GM12891 (cell line): ENCODE measurements around the gene POMP.

Experiments
- DNase-seq: peaks from one replicate; pipeline ENCODE4 v3.0.0; 2011; ENCODE audit warnings: low spot score; ENCODE audit not compliant: insufficient read length
- FAIRE-seq: peaks from 2 replicates; lab custom pipeline; 2011; peaks lifted over from hg19 to GRCh38; lab: Jason Lieb, UNC
- PAX5 ChIP-seq: IDR thresholded peaks from 2 replicates; pipeline ENCODE4 v1.6.1; 2011; ENCODE audit warnings: low read length, moderate library complexity, mild to moderate bottlenecking; ENCODE audit not compliant: insufficient read depth, severe bottlenecking
- POLR2A ChIP-seq: IDR thresholded peaks from 2 replicates; pipeline ENCODE4 v1.6.1; 2011; ENCODE audit warnings: low read depth, low read length, control low read depth
- POLR2AphosphoS5 ChIP-seq: IDR thresholded peaks from 2 replicates; pipeline ENCODE4 v1.6.1; 2011; ENCODE audit warnings: low read depth, low read length, control low read depth
- POU2F2 ChIP-seq: IDR thresholded peaks from 2 replicates; pipeline ENCODE4 v1.6.1; 2011; ENCODE audit warnings: low read depth, mild to moderate bottlenecking, control low read depth, low read length, moderate library complexity
- SPI1 ChIP-seq: IDR thresholded peaks from 2 replicates; pipeline ENCODE4 v1.6.1; 2011; ENCODE audit warnings: low read depth, low read length, control low read depth
- TAF1 ChIP-seq: IDR thresholded peaks from 2 replicates; pipeline ENCODE4 v1.6.1; 2011; ENCODE audit warnings: low read depth, low read length, control low read depth

Gene POMP

GRCh38 chr13:28636069-28636468 lies 22.9 kb upstream of the POMP start:
- TF ChIP-seq TAF1 = no peak
- TF ChIP-seq POU2F2 = no peak
- TF ChIP-seq POLR2AphosphoS5 = no peak
- no peak for TF ChIP-seq PAX5
- TF ChIP-seq POLR2A = no peak
- TF ChIP-seq SPI1 = no peak
- DNase-seq (no peak), FAIRE-seq (no peak)

DNA sequence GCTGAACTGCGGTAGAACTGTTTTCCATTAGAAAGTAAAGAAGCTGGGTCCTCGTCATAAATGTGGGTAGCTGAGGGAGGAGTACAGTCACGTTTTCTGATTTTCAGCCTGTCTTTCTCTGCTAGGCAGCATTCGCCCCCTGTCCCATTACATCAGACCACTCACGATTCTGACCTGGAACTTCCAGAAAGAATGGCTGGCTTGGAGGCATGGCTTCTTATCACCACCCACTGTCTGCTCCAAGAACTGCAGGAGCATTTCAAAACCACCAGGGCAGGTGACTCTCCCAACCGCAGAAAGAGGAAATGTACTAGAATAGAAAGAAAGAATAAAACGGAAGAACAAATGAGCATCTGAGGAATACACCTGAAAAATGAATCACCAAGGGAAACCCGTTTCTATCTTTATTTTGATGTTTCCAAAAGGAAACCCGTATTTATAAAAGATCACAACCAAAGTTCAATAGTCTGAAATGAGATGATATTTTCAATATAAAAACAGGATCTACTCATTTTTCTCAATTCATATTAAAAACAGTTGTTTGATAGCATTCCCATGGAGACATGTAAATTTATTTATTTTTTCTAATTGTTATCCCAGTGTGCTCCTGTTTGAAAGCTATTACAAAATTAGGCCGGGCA lies 22.1 kb upstream of the POMP start:
- FAIRE-seq (peak; percentile 87), DNase-seq (no peak)
- no peak for TF ChIP-seq POLR2AphosphoS5
- TF ChIP-seq SPI1 = peak; percentile 80

- DNase-seq (no peak), FAIRE-seq (peak; percentile 52)
- TF ChIP-seq SPI1 (no peak), POU2F2 (no peak), PAX5 (no peak), POLR2A (no peak), POLR2AphosphoS5 (no peak), TAF1 (no peak)
Measured at GRCh38 chr13:28637714-28638355, 21.1 kb upstream of the POMP start.

- FAIRE-seq = peak; percentile 5
- no peak for DNase-seq
- no peak for TF ChIP-seq PAX5
Measured at GRCh38 chr13:28638756-28639155, 20.2 kb upstream of the POMP start.

GRCh38 chr13:28640861-28641599 lies 17.9 kb upstream of the POMP start:
- DNase-seq (no peak), FAIRE-seq (peak; percentile 73)
- TF ChIP-seq POLR2AphosphoS5 (no peak), TAF1 (no peak)

DNA sequence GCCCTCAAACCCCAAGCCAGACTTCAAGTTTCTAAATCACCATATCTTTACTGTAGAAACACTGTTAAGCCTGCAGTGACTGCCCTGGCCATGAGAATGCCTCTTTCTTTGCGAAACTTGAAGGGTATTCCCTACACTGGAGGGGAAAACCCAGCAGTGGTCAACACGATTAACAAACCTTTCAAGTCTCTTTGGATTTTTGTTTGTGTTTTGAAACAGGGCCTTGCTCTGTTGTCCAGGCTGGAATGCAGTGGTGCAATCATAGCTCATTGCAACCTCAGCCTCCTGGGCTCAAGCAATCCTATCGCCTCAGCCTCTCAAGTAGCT lies 17.4 kb upstream of the POMP start:
- FAIRE-seq (no peak), DNase-seq (no peak)
- TF ChIP-seq POLR2A (no peak), PAX5 (no peak), TAF1 (no peak), POLR2AphosphoS5 (no peak), POU2F2 (no peak), SPI1 (no peak)

DNA sequence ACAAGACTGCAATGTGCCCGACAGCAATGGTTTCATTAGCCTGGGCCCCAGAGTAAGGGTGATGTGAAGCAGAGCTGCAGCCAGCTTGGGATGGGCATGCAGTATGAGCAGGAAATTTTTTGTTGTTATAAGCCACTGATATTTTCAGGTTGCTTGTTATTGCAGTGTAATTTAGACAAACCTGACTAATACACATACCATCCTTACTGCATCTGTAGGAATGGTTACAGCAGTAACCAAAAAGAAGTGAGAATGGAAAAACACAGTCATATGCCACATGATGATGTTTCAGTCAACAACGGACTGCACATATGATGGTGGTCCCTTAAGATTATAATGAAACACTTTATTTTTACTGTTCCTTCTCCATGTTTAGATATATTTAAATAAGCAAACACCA lies 8.6 kb upstream of the POMP start:
- DNase-seq (no peak), FAIRE-seq (peak; percentile 40)
- no peak for TF ChIP-seq POLR2AphosphoS5
- TF ChIP-seq POU2F2 = no peak
- no peak for TF ChIP-seq TAF1
- no peak for TF ChIP-seq PAX5
- no peak for TF ChIP-seq POLR2A
- no peak for TF ChIP-seq SPI1

DNA sequence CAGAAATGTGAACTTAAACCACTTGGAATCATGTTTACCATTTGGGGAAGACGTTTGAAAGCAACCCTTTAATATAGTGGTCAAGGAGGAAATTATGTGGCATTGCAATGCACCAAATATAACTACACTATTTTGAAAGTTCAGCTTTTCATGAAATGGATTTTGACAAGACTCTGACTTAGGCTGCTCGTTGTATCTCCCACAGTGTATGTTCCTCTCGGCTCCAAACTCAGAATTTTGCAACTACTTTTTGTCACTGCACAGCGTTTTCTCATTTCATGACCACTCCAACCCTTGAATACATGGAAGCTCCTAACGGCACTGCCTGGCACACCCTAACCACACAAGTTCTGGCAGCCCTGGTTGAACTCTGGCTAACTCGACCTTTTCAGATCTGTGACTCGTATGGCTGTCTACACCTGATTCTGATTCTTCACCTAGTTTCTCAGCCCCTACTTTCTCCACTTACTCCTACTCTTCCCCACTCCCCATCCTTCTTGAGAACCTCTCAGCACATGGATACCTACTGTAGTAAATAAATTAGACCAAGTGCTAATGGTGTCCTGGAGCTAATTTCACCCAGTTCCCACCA lies 7.0 kb upstream of the POMP start:
- no peak for DNase-seq

DNA sequence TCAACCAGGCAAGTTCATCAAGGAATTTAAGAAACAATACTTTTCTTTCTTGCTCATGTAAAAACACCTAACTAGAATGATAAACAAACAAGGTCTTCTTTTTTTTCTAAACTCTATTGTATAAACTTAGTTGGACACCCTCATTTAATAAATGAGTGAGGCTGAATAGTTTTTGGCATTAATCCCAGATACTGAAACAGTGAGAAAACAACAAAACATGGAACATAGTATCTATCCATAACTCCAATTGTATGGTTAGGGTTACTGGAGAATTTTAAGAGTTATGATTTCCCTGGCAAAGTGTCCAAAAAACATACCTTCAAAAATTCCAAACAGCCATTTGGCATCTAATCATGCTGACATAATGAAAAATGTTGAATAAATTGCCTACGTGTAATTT lies 5.8 kb upstream of the POMP start:
- no peak for DNase-seq
- FAIRE-seq = no peak
- no peak for TF ChIP-seq POLR2AphosphoS5
- TF ChIP-seq SPI1 = no peak
- no peak for TF ChIP-seq POU2F2
- no peak for TF ChIP-seq TAF1

More for the DNA sequence above, 7.0 kb upstream of the POMP start:
- TF ChIP-seq SPI1 = no peak
- TF ChIP-seq POLR2A = no peak
- TF ChIP-seq POLR2AphosphoS5 = no peak
- no peak for FAIRE-seq

- no peak for FAIRE-seq
- no peak for DNase-seq
- TF ChIP-seq TAF1 = no peak
Measured at GRCh38 chr13:28654276-28654675, 4.7 kb upstream of the POMP start.

DNA sequence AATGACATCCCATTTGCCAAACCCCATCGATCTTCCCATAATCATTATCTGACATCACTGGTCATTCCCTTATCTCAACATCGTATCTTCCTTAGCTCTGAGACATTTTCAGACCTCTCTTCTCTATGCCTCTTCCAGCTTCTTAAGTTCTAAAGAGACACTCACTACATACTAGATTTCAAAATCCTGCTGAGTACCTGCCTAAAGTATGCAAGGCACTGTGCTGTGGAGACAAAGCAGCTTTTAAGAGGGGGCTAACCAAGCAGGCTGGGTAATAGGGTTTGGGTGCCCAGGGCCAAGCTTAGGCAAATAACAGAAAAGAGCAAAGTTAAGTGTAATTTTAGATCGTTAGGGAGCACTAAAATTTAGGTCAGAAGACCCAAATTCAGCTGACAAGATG lies 3.4 kb upstream of the POMP start:
- TF ChIP-seq POLR2AphosphoS5 = no peak
- TF ChIP-seq POLR2A = no peak
- TF ChIP-seq POU2F2 = no peak
- TF ChIP-seq SPI1 = no peak
- no peak for TF ChIP-seq TAF1
- TF ChIP-seq PAX5 = no peak
- peak; percentile 16 for FAIRE-seq
- no peak for DNase-seq
